ENCODE results near the gene ETFB. TPM values are rescaled to one million over a fixed set of nuclear protein-coding genes. Genes with fewer than 3 reads are reported as not detected.

Gene ETFB
- total RNA-seq, 1 experiment from 2014 or later, result 203 TPM

GRCh38 chr19:51295382-51296126 is 70.6 kb downstream of the ETFB start:
- Mint-ChIP-seq H3K4me1 (ENCODE audit: low read depth, unreplicated experiment) (no peaks in the 10 kb centered on the region), H3K9me3 (ENCODE audit: low read depth, unreplicated experiment) (no peaks in the 10 kb centered on the region), H3K27me3 (ENCODE audit: unreplicated experiment) (peaks cover 95% of the 10 kb centered on the region), H3K36me3 (ENCODE audit: insufficient read depth, unreplicated experiment) (no peaks in the 10 kb centered on the region), H3K27ac (ENCODE audit: unreplicated experiment) (no peak overlapping the region), H3K4me3 (ENCODE audit: low read depth, unreplicated experiment) (no peak overlapping the region)
- intact Hi-C loops (cut with micrococcal nuclease; ENCODE audit: unreplicated experiment), result no loop called here
- no peak for DNase-seq
- CTCF ChIA-PET, result no interaction called here
- no TSS peak for BruUV-seq (replicated peaks)
- TF ChIP-seq, protein P1, sequence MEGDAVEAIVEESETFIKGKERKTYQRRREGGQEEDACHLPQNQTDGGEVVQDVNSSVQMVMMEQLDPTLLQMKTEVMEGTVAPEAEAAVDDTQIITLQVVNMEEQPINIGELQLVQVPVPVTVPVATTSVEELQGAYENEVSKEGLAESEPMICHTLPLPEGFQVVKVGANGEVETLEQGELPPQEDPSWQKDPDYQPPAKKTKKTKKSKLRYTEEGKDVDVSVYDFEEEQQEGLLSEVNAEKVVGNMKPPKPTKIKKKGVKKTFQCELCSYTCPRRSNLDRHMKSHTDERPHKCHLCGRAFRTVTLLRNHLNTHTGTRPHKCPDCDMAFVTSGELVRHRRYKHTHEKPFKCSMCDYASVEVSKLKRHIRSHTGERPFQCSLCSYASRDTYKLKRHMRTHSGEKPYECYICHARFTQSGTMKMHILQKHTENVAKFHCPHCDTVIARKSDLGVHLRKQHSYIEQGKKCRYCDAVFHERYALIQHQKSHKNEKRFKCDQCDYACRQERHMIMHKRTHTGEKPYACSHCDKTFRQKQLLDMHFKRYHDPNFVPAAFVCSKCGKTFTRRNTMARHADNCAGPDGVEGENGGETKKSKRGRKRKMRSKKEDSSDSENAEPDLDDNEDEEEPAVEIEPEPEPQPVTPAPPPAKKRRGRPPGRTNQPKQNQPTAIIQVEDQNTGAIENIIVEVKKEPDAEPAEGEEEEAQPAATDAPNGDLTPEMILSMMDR (IDR thresholded peaks at IDR 0.05; ENCODE audit: unreplicated experiment), result no peak

Other genes starting within 250 kb of the ETFB start
- not detected in 2 replicates for gene SIGLEC9, start 241.5 kb downstream of the ETFB start, total RNA-seq (2022)
- gene SIGLEC7, start 224.1 kb downstream of the ETFB start, total RNA-seq (2022), result not detected in 2 replicates
- gene CD33, start 141.3 kb downstream of the ETFB start, total RNA-seq (2022), result not detected in 2 replicates
- gene SIGLECL1, start 115.3 kb downstream of the ETFB start, total RNA-seq (2022), result not detected in 2 replicates
- gene IGLON5, start 54.7 kb downstream of the ETFB start, total RNA-seq (2022), result not detected in 2 replicates
- 3.0 and 3.6 TPM in 2 replicates for gene VSIG10L, start 24.2 kb downstream of the ETFB start, total RNA-seq (2022)
- 1.1 and 1.2 TPM in 2 replicates for gene CLDND2, start 2.6 kb upstream of the ETFB start, total RNA-seq (2022)
- gene NKG7, start 6.3 kb upstream of the ETFB start, total RNA-seq (2022), result not detected in 2 replicates
- not detected in 2 replicates for gene LIM2, start 21.6 kb upstream of the ETFB start, total RNA-seq (2022)
- gene C19orf84, start 24.2 kb upstream of the ETFB start, total RNA-seq (2022), result not detected in 2 replicates
- gene SIGLEC10, start 51.3 kb upstream of the ETFB start, total RNA-seq (2022), result not detected in 2 replicates
- gene SIGLEC8, start 92.1 kb upstream of the ETFB start, total RNA-seq (2022), result not detected in 2 replicates
- not detected in 2 replicates for gene CEACAM18, start 112.2 kb upstream of the ETFB start, total RNA-seq (2022)
- not detected in 2 replicates for gene SIGLEC12, start 135.4 kb upstream of the ETFB start, total RNA-seq (2022)
- not detected in 2 replicates for gene SIGLEC6, start 165.3 kb upstream of the ETFB start, total RNA-seq (2022)
- gene ZNF175, start 204.9 kb upstream of the ETFB start, total RNA-seq (2022), result 10.2 and 16.1 TPM in 2 replicates